ENCODE measurements around the gene TCAP. TPM values are rescaled to one million over a fixed set of nuclear protein-coding genes. Genes with fewer than 3 reads are reported as not detected.

TCAP gene
- total RNA-seq, 1 experiment from 2014 or later = 2.1 TPM

GRCh38 chr17:39629898-39630297 lies 35.3 kb upstream of the TCAP start:
- Histone ChIP-seq H3K4ac (ENCODE audit: low read depth, low read length) (no peak overlapping the region), H3K79me2 (ENCODE audit: insufficient read depth, low read length) (no peaks in the 10 kb centered on the region), H3K18ac (ENCODE audit: insufficient read length, low read depth, low read length) (no peak overlapping the region), H4K20me1 (ENCODE audit: control insufficient read depth, insufficient read depth, insufficient read length) (no peaks in the 10 kb centered on the region), H2BK15ac (ENCODE audit: low read depth, low read length) (no peak overlapping the region), H4K5ac (ENCODE audit: insufficient read length, low read depth, low read length) (no peak overlapping the region), H3K4me2 (ENCODE audit: insufficient read depth, insufficient read length, low read length) (no peak overlapping the region), H2BK12ac (ENCODE audit: insufficient read length, low read depth, low read length) (no peak overlapping the region), H2AK5ac (ENCODE audit: insufficient read length, low read length) (no peak overlapping the region), H2AFZ (ENCODE audit: low read length) (no peak overlapping the region), H3K23ac (ENCODE audit: insufficient read length, low read depth, low read length) (no peak overlapping the region), H3K9me3 (ENCODE audit: control insufficient read depth, low read depth, low read length) (no peaks in the 10 kb centered on the region), H3K27ac (ENCODE audit: insufficient read length, low read depth, low read length) (no peak overlapping the region), H3K4me1 (ENCODE audit: insufficient read depth, low read length) (peaks cover 21% of the 10 kb centered on the region; the same call in 1 of the 2 replicates), H3K14ac (ENCODE audit: insufficient read depth, low read length) (no peak overlapping the region), H2BK120ac (ENCODE audit: low read depth, low read length, poor library complexity, severe bottlenecking) (no peak overlapping the region), H3K23me2 (ENCODE audit: insufficient read length, low read depth, low read length, poor library complexity, severe bottlenecking) (peaks cover 13% of the 10 kb centered on the region), H2BK5ac (ENCODE audit: insufficient read length, low read length) (no peak overlapping the region), H3K9ac (ENCODE audit: extremely low read depth, insufficient read length, low read length) (no peak overlapping the region), H2BK20ac (ENCODE audit: low read depth, low read length, poor library complexity, severe bottlenecking) (no peak overlapping the region), H3K56ac (ENCODE audit: insufficient read length, low read depth, low read length) (no peak overlapping the region), H3K79me1 (ENCODE audit: insufficient read depth, low read depth, low read length, poor library complexity, severe bottlenecking) (no peaks in the 10 kb centered on the region), H3K27me3 (ENCODE audit: insufficient read depth, low read length) (peaks cover 13% of the 10 kb centered on the region; the same call in 1 of the 2 replicates), H4K91ac (ENCODE audit: insufficient read length, low read depth, low read length) (no peak overlapping the region), H3T11ph (ENCODE audit: low read length) (no peak overlapping the region), H4K8ac (replicated peaks; ENCODE audit: insufficient read length, low read depth, low read length) (no peak overlapping the region)
- H3K4me1 Mint-ChIP-seq = peaks cover 63 to 80% of the 10 kb centered on the region in 2 experiments
- no peak overlapping the region for H3K4me3 Mint-ChIP-seq
- H3K27ac Mint-ChIP-seq = no peak overlapping the region
- no peaks in the 10 kb centered on the region; a peak in 1 of 7 replicates for H3K36me3 Mint-ChIP-seq (ENCODE audit: insufficient read depth in 1 of 3, low read depth in 3 of 3)
- no peak for DNase-seq
- no peaks in the 10 kb centered on the region; a peak in 1 of 5 replicates for H3K9me3 Mint-ChIP-seq
- H3K27me3 Mint-ChIP-seq (ENCODE audit: low read depth) = peaks cover 34% of the 10 kb centered on the region
- WGBS (ENCODE audit: extremely low coverage, insufficient read length, low lambda C conversion rate) = no CpG with 5 or more reads among the region's 12 CpGs
- no peak for TF ChIP-seq CTCF (conservative IDR thresholded peaks at IDR 0.05)
